GM23338 (cell line): ENCODE measurements around the gene SMIM26. TPM values are rescaled to one million over a fixed set of nuclear protein-coding genes. Genes with fewer than 3 reads are reported as not detected.

Source experiments
- ATAC-seq: fragments of 200-7000 bp; cut with Tn5 transposase; 3 replicates; pipeline ENCODE4 v1.9.1; 2020
- DNase-seq: peaks from one replicate; pipeline ENCODE4 v3.0.0-alpha.2; 2015; ENCODE audit warnings: low spot score
- H2AFZ ChIP-seq: fragments of 200-600 bp; sonication (generic); 2 replicates; pipeline ENCODE4 v1.8.0; 2016; ENCODE audit warnings: antibody characterized with exemption, mild to moderate bottlenecking, moderate library complexity
- H3F3A ChIP-seq: fragments of 200-600 bp; sonication (generic); replicated peaks from 2 replicates; pipeline ENCODE4 v1.8.0; 2017; ENCODE audit warnings: antibody characterized with exemption, mixed run types, low read depth
- H3K27ac ChIP-seq: fragments of 200-600 bp; sonication (generic); 2 replicates; pipeline ENCODE4 v1.6.1; 2016; ENCODE audit warnings: low read depth
- H3K27me3 ChIP-seq: fragments of 200-600 bp; sonication (generic); 2 replicates; pipeline ENCODE4 v1.8.0; 2016; ENCODE audit warnings: mild to moderate bottlenecking, mixed run types, moderate library complexity; ENCODE audit not compliant: insufficient read depth
- H3K36me3 ChIP-seq: fragments of 200-600 bp; sonication (generic); 2 replicates; pipeline ENCODE4 v1.8.0; 2016; ENCODE audit warnings: mild to moderate bottlenecking; ENCODE audit not compliant: insufficient read depth
- H3K4me1 ChIP-seq: fragments of 200-600 bp; sonication (generic); 2 replicates; pipeline ENCODE4 v1.8.0; 2016; ENCODE audit warnings: mild to moderate bottlenecking, moderate library complexity; ENCODE audit not compliant: insufficient read depth
- H3K4me2 ChIP-seq: fragments of 200-600 bp; sonication (generic); 2 replicates; pipeline ENCODE4 v1.7.1; 2017; ENCODE audit warnings: mixed run types
- H3K4me3 ChIP-seq: fragments of 200-600 bp; sonication (generic); 2 replicates; pipeline ENCODE4 v1.6.1; 2016; ENCODE audit warnings: mixed run types
- H3K79me2 ChIP-seq: fragments of 200-600 bp; sonication (generic); replicated peaks from 2 replicates; pipeline ENCODE4 v1.8.0; 2017; ENCODE audit warnings: mild to moderate bottlenecking; ENCODE audit not compliant: insufficient read depth
- H3K9me2 ChIP-seq: fragments of 200-600 bp; sonication (generic); 2 replicates; pipeline ENCODE4 v1.8.0; 2017; ENCODE audit not compliant: insufficient read depth
- H4K20me1 ChIP-seq: fragments of 200-600 bp; sonication (generic); replicated peaks from 2 replicates; pipeline ENCODE4 v1.8.0; 2017; ENCODE audit warnings: mild to moderate bottlenecking; ENCODE audit not compliant: insufficient read depth
- H3K27ac Mint-ChIP-seq: 2 replicates; pipeline ENCODE4 v1.8.0; 2020; ENCODE audit warnings: inconsistent platforms, mild to moderate bottlenecking, moderate library complexity, mixed read lengths
- H3K27me3 Mint-ChIP-seq: 3 replicates; pipeline ENCODE4 v1.8.0; 2022; ENCODE audit warnings: low read depth, mild to moderate bottlenecking, moderate library complexity, mixed read lengths, inconsistent platforms; ENCODE audit not compliant: insufficient read depth, poor library complexity
- H3K36me3 Mint-ChIP-seq: 3 replicates; pipeline ENCODE4 v1.8.0; 2021; ENCODE audit warnings: low read depth, mild to moderate bottlenecking, inconsistent platforms, moderate library complexity, mixed read lengths
- H3K4me1 Mint-ChIP-seq: 3 replicates; pipeline ENCODE4 v1.8.0; 2020; ENCODE audit warnings: mild to moderate bottlenecking, inconsistent platforms, mixed read lengths
- H3K4me3 Mint-ChIP-seq: 3 replicates; pipeline ENCODE4 v1.8.0; 2021; ENCODE audit warnings: moderate library complexity, mild to moderate bottlenecking, inconsistent platforms, mixed read lengths
- H3K9me3 Mint-ChIP-seq: 3 replicates; pipeline ENCODE4 v1.8.0; 2020; ENCODE audit warnings: moderate library complexity, mild to moderate bottlenecking, inconsistent platforms, mixed read lengths
- EZH2phosphoT487 ChIP-seq: fragments of 200-600 bp; sonication (generic); IDR thresholded peaks from one replicate; pipeline ENCODE4 v1.8.1; 2018; ENCODE audit warnings: antibody characterized with exemption; ENCODE audit not compliant: unreplicated experiment
- REST ChIP-seq: IDR thresholded peaks from one replicate; pipeline ENCODE4 v1.6.1; 2018; ENCODE audit warnings: antibody characterized with exemption; ENCODE audit not compliant: unreplicated experiment
- STAT1 ChIP-seq: IDR thresholded peaks from one replicate; pipeline ENCODE4 v1.6.1; 2016; ENCODE audit warnings: antibody characterized with exemption; ENCODE audit not compliant: unreplicated experiment
- ZNF114 ChIP-seq: fragments of 250-450 bp; sonication (Bioruptor Pico); IDR thresholded peaks from 2 replicates; pipeline ENCODE4 v1.5.0; 2020; ENCODE audit warnings: mild to moderate bottlenecking, moderate library complexity
- ZNF331 ChIP-seq: fragments of 250-450 bp; sonication (Bioruptor Pico); IDR thresholded peaks from 2 replicates; pipeline ENCODE4 v1.5.0; 2020; ENCODE audit warnings: low read depth, mild to moderate bottlenecking, moderate library complexity
- ZNF462 ChIP-seq: fragments of 250-450 bp; sonication (Bioruptor Pico); IDR thresholded peaks from 2 replicates; pipeline ENCODE4 v1.5.0; 2020; ENCODE audit warnings: mild to moderate bottlenecking, moderate library complexity
- polyA plus RNA-seq: library from polyadenylated mRNA; unstranded; fragments of >200 nt; fragmentation: Nextera tagmentation; extraction: Ambion mirVana; gene quantifications from 2 replicates; pipeline ENCODE4 v1.2.1, GENCODE V29; 2016
- total RNA-seq: library from RNA; depleted of rRNA; stranded (reverse); fragments of >200 nt; shearing (Covaris generic); gene quantifications from 2 replicates; pipeline ENCODE4 v1.2.3, GENCODE V29; 2014
- TF ChIP-seq, protein P1 (sequence below), 2 experiments: fragments of 200-600 bp in 1 of 2; sonication (generic) in 1 of 2; conservative IDR thresholded peaks; 2 replicates each; pipeline versions ENCODE4 v1.5.1 to v1.6.1; 2016 to 2017; ENCODE audit warnings: antibody characterized with exemption in 2 of 2, low read depth in 2 of 2, mild to moderate bottlenecking in 2 of 2, moderate library complexity in 1 of 2

The SMIM26 gene
- total and polyA plus RNA-seq, 2 experiments from 2014 or later: 94.3 to 308 TPM

DNA sequence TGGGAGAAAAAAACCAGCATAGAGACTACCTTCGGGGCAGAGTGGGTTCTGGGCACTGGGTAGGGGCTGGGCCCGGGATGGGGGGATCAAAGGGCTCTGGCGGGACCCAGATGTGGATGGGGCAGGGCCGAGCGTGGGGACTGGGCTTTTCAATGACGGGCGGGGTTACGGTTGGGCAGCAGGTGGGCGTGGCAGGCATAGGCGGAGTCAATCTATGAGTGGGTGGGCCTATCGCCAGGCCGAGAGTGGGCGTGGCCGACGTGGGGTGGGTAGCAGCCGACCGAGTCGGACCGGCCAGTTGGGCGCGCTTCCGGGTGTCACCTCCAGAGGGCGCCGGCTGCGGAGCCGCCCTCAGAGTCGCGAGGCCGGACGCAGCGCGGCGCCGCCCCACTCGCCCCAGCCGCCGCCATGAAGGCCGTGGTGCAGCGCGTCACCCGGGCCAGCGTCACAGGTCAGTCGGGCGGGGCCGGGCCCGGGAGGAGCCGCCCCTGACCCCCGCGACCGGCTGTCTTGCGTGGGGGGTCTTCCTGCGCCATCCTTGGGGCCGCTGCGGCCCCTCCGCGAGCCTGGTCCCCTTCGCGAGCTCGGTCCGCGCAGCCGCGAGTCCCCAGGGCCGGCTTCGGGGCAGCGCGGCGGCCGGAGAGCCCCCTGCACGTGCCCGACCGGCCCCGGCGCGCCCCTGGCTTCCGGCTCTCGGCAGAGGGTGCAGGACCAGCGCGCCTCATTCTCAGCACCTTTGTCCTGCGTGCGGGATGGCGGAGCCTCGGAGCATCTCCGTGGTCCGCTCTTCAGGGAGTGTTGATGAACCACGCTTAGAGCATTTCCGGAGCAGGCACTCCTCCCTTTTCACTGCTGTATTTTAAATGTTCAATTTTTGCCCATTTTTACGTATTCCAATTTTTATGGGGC lies 20.7 kb downstream of the SMIM26 start, which contains the start of gene DTD1 (continued):
- TF ChIP-seq ZNF331 (CRISPR knock-in tag) (no peak), STAT1 (no peak), ZNF114 (CRISPR knock-in tag) (no peak), REST (no peak), EZH2phosphoT487 (no peak)

DNA sequence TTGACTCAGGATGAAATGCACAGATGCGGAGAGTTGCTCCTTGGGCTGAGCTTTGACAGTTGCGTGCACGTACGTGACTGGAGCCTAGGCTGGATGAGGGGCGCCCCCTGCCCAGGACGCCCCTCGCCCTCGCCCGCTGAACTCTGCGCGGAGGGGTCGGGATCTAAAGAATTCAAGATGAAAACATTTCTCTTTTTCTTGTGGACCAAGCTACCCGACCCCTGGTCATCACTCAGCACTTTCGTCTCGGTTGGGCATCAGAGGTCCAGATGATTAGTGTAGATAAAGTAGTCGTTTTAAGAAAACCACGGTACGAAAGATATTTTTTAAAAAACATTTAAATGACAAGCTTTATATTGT lies 21.3 kb downstream of the SMIM26 start:
- Histone ChIP-seq H3K4me3 (peak overlapping the region; percentile 85), H3K79me2 (peaks cover 32% of the 10 kb centered on the region), H3K4me2 (peak overlapping the region; percentile 91), H3K36me3 (no peaks in the 10 kb centered on the region), H3K4me1 (peaks cover 41% of the 10 kb centered on the region), H3K27me3 (no peaks in the 10 kb centered on the region), H3K9me2 (peaks cover 5% of the 10 kb centered on the region; the same call in 1 of the 2 replicates), H4K20me1 (no peaks in the 10 kb centered on the region), H2AFZ (peak overlapping the region; percentile 79; the same call in 1 of the 2 replicates), H3F3A (peaks cover 3% of the 10 kb centered on the region; the same call in 1 of the 2 replicates), H3K27ac (peak overlapping the region; percentile 63; the same call in 1 of the 2 replicates)
- DNase-seq (peak; percentile 50), ATAC-seq (peak; percentile 17)
- TF ChIP-seq ZNF462 (CRISPR knock-in tag): no peak
- TF ChIP-seq, protein P1, sequence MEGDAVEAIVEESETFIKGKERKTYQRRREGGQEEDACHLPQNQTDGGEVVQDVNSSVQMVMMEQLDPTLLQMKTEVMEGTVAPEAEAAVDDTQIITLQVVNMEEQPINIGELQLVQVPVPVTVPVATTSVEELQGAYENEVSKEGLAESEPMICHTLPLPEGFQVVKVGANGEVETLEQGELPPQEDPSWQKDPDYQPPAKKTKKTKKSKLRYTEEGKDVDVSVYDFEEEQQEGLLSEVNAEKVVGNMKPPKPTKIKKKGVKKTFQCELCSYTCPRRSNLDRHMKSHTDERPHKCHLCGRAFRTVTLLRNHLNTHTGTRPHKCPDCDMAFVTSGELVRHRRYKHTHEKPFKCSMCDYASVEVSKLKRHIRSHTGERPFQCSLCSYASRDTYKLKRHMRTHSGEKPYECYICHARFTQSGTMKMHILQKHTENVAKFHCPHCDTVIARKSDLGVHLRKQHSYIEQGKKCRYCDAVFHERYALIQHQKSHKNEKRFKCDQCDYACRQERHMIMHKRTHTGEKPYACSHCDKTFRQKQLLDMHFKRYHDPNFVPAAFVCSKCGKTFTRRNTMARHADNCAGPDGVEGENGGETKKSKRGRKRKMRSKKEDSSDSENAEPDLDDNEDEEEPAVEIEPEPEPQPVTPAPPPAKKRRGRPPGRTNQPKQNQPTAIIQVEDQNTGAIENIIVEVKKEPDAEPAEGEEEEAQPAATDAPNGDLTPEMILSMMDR (conservative IDR thresholded peaks at IDR 0.05; ENCODE audit: low read depth in 2 of 2): 0 out of 4 replicates have a peak, but pooled peaks of 1 of the 2 experiments have one; percentile 4
- Mint-ChIP-seq H3K4me3 (peak overlapping the region; percentile 87), H3K36me3 (no peaks in the 10 kb centered on the region; the same call in 1 of the 3 replicates), H3K27ac (0 out of 2 replicates have a peak overlapping the region, but pooled peaks have one; percentile 77), H3K4me1 (peaks cover 43% of the 10 kb centered on the region), H3K27me3 (peaks cover 3% of the 10 kb centered on the region), H3K9me3 (no peaks in the 10 kb centered on the region)
